Stromal cell of bone marrow (primary cell): ENCODE measurements around the gene AMH.
"Not testable (repeated sequence)": the region's sequence is repeated elsewhere in the genome, so short reads cannot be mapped to it uniquely, and the experiment has no call there.

Experiments
- DNase-seq: peaks from one replicate; pipeline ENCODE4 v3.0.0-alpha.2; 2012; ENCODE audit warnings: low read depth

AMH gene

DNA sequence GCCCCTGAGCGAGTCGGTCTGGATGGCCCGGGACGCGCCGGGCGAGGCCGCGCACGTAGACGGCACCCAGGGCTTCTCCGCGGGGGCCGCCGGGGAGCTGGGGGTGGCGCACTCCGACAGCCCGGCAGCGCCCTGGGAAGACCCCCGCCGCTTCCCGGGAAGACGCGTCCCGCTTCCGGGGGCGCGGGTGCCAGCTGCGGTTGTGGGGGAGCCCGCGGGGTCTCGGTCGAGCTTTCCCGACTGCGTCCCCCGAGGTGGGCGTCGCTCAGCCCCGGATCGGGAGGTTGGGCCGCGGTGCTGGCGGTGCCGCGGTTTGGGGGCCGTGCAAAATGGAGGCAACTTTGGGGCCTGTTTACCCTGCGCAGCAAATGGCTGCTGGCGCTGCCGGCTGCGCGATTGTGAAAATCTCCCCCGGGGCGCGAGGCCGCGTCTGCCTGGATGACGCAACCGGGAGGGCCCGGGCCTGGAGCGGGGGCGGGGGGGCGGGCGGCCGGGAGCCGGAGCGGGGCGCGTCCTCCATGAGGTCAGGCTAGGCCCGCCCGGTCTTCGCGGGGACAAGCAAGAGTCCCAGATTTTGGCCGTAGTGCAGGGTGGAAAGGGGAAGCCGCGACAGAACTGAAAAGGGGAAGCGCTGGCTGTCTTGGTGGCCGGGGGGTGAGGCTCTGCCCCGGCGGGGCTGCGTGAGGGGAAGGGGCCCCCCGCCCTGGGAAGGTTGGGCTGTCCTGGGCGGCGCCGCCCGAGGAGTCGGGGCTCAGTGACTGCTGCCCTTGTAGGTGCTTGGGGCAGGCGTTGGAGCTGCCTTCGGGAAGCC, 21.5 kb downstream of the AMH start:
- peak; percentile 78 for DNase-seq

- DNase-seq: peak; percentile 75
Measured at GRCh38 chr19:2271234-2272103, 22.3 kb downstream of the AMH start.

DNA sequence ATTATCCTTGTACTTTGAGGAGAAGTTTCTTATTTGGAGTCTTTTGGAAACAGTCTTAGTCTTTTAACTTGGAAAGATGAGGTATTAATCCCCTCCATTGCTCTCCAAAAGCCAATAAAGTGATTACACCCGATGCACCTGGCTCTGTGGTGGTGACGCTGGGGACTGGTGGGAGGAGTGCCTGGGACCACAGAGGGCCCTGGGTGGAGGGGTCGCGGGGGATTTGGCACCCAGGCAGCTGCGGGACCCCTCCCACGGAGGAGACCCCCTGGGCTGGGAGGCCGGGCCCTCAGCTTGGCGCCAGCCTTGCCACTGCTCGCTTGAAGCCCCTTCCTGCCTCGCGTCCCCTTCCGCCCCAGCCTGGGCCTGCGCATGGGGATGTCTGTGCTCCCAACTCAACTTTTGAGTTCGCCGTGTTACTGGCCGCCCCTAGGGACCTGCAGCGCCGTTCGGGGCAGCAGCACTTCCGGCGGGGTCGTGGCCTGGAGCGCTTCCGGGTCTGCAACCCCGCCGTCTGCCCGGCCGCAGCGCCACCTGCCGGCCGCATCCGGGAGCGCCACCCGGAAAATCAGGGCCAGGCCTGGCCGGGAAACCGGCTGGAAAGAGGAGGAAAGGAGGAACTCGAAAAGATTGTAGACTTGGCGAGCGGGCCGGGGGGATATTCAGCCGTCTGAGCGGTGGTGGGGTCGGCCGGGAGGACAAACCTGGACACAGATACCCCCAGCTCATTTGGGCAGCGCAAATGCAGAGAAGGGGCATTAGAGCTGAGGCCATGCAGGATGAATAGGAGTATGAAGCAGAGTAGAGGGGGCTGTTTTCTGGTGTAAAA, 24.4 kb downstream of the AMH start:
- DNase-seq: peak; percentile 28

DNA sequence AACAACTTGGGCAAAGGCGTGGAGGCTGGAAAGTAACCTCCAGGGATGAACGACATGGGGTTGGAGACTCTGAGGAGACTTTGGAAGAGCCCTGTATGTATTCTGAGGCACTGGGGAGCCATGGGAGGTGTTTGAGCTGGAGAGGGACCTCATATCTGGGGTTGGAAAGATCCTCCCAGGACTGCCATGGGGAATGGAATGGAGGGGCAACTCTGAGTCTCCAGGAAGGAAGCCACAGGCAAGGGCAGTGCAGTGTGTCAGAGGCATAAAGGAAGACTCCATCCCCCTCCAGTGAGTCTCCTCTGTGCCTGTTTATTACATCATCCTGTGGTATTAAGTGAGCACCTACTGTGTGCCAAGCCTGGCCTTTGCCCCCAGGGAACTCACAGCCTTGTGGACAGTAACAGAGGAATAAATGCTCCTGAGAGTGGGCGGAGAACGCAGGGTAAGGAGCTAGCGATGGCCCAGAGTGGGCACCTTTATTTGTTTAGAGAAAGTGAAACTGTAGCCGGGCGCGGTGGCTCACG, 25.1 kb downstream of the AMH start:
- no peak for DNase-seq

DNA sequence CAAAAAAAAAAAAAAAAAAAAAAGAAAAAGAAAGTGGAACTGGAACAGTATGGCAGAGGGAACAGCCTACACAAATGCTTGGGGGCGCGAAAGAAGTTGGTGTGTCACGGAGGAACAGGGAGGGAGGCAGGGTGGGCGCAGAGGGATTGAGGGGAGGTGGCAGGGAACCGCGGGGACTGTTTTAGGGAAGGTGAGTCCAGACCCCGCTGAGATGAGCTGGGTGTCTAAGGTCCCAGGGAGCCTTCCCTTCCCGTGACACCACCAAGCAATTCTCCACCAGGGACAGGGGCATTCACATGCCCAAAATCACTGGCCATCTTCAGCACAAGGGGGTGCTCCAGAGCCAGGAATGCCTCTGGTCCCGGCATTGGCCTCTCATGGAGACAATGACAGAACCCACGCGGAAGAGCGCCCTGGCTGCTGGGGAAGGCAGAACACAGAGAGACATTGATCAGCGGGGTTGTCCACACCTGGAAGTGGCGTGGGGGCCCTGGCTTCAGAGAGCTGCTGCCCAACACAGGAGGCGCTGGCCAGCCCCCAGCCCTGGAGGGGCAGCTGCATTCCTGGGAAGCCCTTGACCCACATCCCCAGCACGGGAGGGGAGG, 25.9 kb downstream of the AMH start:
- DNase-seq: peak; percentile 42

DNA sequence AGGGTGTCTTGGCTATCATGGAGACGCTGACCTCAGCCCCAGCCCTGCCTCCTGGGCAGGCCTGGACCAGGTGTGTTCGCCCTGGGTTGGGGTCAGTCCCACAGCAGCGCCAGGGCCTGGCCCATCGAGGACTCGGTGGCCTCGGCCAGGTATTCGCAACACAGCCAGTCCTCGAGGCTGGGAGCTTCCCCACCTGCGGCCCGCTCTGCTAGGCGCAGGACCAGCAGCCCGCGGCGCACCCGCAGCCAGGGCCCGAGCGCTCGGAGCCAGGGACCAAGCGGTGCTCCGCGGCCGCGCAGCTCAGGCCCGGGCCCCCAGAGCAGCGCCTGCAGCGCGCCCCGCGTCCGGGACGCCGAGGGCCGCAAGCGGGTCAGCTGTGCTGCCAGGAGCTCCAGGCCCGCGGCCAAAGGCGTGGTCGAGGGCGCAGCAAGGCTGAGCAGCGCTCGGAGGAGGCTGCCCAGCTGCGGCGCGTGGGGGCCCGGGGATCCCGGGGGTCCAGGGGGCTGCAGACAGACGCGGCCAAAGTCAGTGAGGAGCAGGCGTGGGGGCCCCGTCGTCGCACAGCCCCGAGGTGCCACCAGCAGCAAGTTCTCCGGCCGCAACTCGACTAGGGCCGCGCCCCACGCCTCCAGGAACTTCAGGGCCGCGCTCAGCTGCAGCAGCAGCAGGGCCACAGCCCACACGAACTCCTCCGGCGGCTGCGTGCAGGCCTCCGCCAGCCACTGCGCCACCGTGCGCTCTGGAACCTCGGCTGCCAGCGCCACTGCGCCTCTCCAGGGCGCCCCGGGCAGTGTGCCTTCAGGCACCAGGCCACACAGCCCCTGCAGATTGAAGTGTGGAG, 26.7 kb downstream of the AMH start:
- DNase-seq: no peak

DNA sequence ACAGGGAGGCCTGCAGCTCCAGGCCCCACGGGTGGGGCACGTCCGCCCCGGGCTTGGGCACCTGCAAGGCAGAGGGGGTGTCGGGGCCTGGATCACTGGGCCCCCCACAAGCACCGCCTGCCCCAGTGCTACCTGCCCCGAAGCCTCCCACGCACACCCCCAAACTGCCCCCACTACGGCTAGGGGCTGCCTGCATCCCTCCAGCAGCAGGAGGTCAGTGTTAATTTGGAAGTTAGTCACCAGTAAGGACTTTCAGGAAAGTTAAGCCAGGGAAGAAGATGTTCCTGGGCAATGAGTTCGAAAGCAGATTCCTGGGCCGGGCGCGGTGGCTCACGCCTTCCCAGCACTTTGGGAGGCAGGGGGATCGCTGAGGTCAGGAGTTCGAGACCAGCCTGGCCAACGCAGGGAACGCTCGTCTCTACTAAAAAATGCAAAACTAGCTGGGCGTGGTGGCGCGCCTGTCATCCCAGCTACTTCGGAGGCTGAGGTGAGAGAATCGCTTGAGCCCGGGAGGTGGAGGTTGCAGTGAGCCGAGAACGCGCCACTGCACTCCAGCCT, 27.4 kb downstream of the AMH start:
- DNase-seq: no peak

- no peak for DNase-seq
Measured at GRCh38 chr19:2277138-2277537, 28.0 kb downstream of the AMH start.

DNA sequence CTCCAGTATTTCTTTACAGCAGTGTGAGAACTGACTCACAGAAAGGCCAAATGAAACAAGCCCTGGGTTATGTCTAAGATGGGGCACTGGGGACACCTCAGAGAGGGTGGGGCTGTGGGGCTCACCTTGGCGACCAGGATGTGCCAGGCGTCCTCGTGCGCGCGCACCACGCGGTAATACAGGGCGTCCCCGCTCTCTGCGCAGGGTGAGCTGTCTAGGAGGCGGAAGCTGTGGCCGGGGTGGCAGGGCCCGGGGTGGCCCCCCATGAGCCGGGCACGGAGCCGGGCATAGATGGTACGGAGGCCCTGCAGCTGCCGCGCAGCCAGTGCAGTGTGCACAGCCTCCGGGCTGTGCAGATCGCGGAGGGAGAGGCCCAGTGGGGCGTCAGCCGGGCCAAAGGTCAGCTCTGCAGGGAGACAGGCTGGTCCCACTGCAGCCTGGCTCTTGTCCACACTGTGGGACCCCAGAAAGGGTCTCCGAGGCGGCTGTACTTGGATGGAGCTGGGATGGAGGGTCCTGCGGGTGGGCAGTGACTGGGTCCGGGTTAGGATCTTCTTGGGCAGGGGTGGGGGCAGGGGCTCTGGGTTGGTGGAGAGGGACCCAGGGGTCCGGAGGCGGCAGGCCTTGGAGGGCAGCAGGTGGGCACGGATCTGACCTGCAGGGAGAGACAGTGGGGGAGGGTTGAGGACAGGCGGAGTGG, 29.5 kb downstream of the AMH start:
- DNase-seq: no peak

DNA sequence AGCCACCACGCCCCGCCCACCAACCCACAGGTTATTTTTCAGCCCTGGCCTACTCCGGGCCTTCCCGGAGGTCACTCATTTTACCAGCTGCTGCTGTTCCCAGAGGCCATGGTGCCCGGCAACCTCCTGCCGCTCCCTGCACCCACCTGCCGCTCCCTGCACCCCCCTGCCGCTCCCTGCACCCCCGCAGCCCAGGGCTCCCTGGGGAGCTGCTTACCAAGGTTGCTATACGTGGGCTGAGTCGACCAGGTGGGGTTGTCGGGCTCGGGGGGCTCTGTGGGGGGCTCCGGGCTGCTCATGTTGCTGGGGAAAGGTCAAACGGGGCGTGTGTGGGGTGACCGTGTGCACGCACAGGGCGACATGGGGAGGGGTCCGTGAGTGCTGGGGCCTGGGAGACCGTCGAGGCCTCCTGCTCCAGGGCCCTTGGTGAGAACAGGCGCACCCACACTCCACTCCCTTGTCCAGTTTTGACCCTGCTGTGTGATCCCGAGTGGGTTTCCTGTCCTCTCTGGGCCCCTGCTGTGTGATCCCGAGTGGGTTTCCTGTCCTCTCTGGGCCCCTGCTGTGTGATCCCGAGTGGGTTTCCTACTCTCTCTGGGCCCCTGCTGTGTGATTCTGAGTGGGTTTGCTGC, 31.6 kb downstream of the AMH start:
- DNase-seq: no peak

- DNase-seq: not testable (repeated sequence)
Measured at GRCh38 chr19:2281265-2282061, 32.3 kb downstream of the AMH start.

GRCh38 chr19:2282062-2282861, 33.1 kb downstream of the AMH start, which contains the start of gene PEAK3:
Gene PEAK3 (minus strand): TSS chr19:2282175. CDS start chr19:2280931, 1,244 bp downstream.
- no peak for DNase-seq

DNA sequence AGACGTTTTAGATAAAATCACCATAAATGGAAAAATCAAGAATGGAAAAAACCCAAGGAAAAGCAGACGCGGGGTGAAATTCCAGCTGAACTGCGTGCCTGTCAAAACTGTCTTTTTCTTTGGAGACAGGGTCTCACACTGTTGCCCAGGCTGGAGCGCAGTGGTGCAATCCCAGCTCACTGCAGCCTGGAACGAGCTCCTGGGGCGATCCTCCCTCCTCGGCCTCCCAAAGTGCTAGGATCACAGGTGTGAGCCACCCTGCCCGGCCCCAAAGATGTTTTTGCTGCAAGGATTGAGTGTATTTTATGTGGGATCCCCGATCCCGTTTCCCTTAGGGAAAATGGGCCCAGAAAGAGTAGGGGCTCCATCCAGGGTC, 33.7 kb downstream of the AMH start:
- DNase-seq: no peak

DNA sequence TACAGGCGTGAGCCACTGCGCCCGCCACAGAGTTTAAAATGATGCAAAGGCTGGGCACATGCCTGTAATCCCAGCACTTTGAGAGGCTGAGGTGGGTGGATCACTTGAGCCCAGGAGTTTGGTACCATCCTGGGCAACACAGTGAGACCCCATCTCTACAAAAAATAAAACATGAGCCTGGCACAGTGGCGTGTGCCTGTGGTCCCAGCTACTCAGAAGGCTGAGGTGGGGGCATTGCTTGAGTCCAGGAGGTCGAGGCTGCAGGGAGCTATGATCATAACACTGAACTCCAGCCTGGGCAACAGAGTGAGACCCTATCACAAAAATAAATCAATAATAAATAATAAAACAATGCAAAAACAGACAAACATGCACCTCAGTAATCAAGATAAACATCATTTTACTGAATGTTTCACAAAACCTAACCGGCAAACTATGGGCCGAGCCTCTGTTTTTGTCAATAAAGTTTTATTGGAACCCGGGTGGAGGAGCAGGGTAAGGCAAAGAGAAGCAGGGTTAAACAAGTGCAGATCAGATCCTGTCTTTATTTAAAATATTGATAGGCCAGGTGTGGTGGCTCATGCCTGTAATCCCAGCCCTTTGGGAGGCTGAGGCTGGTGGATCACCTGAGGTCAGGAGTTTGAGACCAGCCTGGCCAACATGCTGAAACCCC, 34.8 kb downstream of the AMH start:
- DNase-seq: no peak

- DNase-seq: no peak
Measured at GRCh38 chr19:2286402-2287140, 37.4 kb downstream of the AMH start.
